Measurements from ENCODE around the gene C21orf91.

- TF ChIP-seq, protein P1, sequence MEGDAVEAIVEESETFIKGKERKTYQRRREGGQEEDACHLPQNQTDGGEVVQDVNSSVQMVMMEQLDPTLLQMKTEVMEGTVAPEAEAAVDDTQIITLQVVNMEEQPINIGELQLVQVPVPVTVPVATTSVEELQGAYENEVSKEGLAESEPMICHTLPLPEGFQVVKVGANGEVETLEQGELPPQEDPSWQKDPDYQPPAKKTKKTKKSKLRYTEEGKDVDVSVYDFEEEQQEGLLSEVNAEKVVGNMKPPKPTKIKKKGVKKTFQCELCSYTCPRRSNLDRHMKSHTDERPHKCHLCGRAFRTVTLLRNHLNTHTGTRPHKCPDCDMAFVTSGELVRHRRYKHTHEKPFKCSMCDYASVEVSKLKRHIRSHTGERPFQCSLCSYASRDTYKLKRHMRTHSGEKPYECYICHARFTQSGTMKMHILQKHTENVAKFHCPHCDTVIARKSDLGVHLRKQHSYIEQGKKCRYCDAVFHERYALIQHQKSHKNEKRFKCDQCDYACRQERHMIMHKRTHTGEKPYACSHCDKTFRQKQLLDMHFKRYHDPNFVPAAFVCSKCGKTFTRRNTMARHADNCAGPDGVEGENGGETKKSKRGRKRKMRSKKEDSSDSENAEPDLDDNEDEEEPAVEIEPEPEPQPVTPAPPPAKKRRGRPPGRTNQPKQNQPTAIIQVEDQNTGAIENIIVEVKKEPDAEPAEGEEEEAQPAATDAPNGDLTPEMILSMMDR (IDR thresholded peaks at IDR 0.05): no peak
- no peak for TF ChIP-seq POLR2A (IDR thresholded peaks at IDR 0.05)
These were observed 37.6 kb downstream of the C21orf91 start for GRCh38 chr21:17781524-17781923.

All from Peyer's patch (tissue), 4 donors.